Vagina (tissue), 2 donors: ENCODE data around the gene KRT9. TPM values are rescaled to one million over a fixed set of nuclear protein-coding genes. Genes with fewer than 3 reads are reported as not detected.

Experiments
- DNase-seq, 2 donors: peaks; one replicate each; pipeline ENCODE4 v3.0.0-alpha.2; 2017; ENCODE audit errors: extremely low spot score in 2 of 2
- H3K27ac ChIP-seq: fragments of 200-600 bp; sonication (generic); one replicate; pipeline ENCODE4 v1.5.1; 2019
- H3K27me3 ChIP-seq: fragments of 200-600 bp; sonication (generic); one replicate; pipeline ENCODE4 v1.5.1; 2019
- H3K36me3 ChIP-seq, 2 donors: fragments of 200-600 bp; sonication (generic); one replicate each; pipeline ENCODE4 v1.5.1; 2017 to 2019
- H3K4me1 ChIP-seq: fragments of 200-600 bp; sonication (generic); one replicate; pipeline ENCODE4 v1.5.1; 2019
- H3K4me3 ChIP-seq, 2 donors: fragments of 200-600 bp; sonication (generic); 1 replicate in 1 of 2; 2 replicates in 1 of 2; pipeline ENCODE4 v1.5.1; 2016 to 2019
- H3K9me3 ChIP-seq: fragments of 200-600 bp; sonication (generic); one replicate; pipeline ENCODE4 v1.5.1; 2019
- CTCF ChIP-seq, 3 experiments: fragments of 450-650 bp in 2 of 3; fragments of 200-600 bp in 1 of 3; sonication (generic) in 1 of 3; IDR thresholded peaks; one replicate each; pipeline ENCODE4 v1.5.1; 2017 to 2019; ENCODE audit warnings: antibody characterized with exemption in 3 of 3, mild to moderate bottlenecking in 2 of 3, moderate library complexity in 2 of 3
- POLR2A ChIP-seq, 2 donors: fragments of 450-650 bp; IDR thresholded peaks; one replicate each; pipeline ENCODE4 v1.6.1; 2017; ENCODE audit warnings: antibody characterized with exemption in 2 of 2, mild to moderate bottlenecking in 2 of 2, moderate library complexity in 2 of 2
- POLR2AphosphoS5 ChIP-seq, 2 donors: sonication (generic); formaldehyde crosslinking; IDR thresholded peaks; one replicate each; pipeline ENCODE4 v1.9.0; 2017; ENCODE audit warnings: antibody characterized with exemption in 2 of 2, mild to moderate bottlenecking in 2 of 2, low read depth in 1 of 2; ENCODE audit not compliant: insufficient read depth in 1 of 2
- intact Hi-C: fragments of 100-400 bp; cut with DNase I; formaldehyde crosslinking; loops from one replicate; pipeline ENCODE4 v1.15.1; 2023
- total RNA-seq: library from RNA; depleted of rRNA; stranded (reverse); fragments of >200 nt; gene quantifications from one replicate; pipeline ENCODE4 v1.2.3, GENCODE V29; 2016

Gene KRT9
- total RNA-seq, 1 donor from 2014 or later = not detected

- intact Hi-C loops = no loop called here
- TF ChIP-seq CTCF (IDR thresholded peaks at IDR 0.05) (no peak), POLR2A (IDR thresholded peaks at IDR 0.05) (no peak), POLR2AphosphoS5 (IDR thresholded peaks at IDR 0.05; ENCODE audit: insufficient read depth in 1 of 2, low read depth in 1 of 2) (no peak)
- H3K27me3 ChIP-seq = no peaks in the 10 kb centered on the region
- H3K4me1 ChIP-seq = peaks cover 25% of the 10 kb centered on the region
- DNase-seq = no peak
- no peaks in the 10 kb centered on the region for H3K36me3 ChIP-seq
- H3K9me3 ChIP-seq = no peaks in the 10 kb centered on the region
- H3K27ac ChIP-seq = peak overlapping the region; percentile 60
- no peak overlapping the region for H3K4me3 ChIP-seq
These were observed 9.7 kb upstream of the KRT9 start for GRCh38 chr17:41581366-41582060.

- Histone ChIP-seq H3K36me3 (no peaks in the 10 kb centered on the region), H3K27me3 (no peaks in the 10 kb centered on the region), H3K4me3 (no peak overlapping the region), H3K27ac (peak overlapping the region; percentile 60), H3K4me1 (peaks cover 25% of the 10 kb centered on the region), H3K9me3 (no peaks in the 10 kb centered on the region)
- peak in 1 of 2 donors; percentile 85 for DNase-seq
- intact Hi-C loops = no loop called here
- TF ChIP-seq POLR2A (IDR thresholded peaks at IDR 0.05) (no peak), CTCF (IDR thresholded peaks at IDR 0.05) (no peak), POLR2AphosphoS5 (IDR thresholded peaks at IDR 0.05; ENCODE audit: insufficient read depth in 1 of 2, low read depth in 1 of 2) (no peak)
These were observed 9.0 kb upstream of the KRT9 start for GRCh38 chr17:41580687-41581365.

- no peak for DNase-seq
- no peaks in the 10 kb centered on the region for H3K27me3 ChIP-seq
- H3K36me3 ChIP-seq = no peaks in the 10 kb centered on the region
- TF ChIP-seq POLR2AphosphoS5 (IDR thresholded peaks at IDR 0.05; ENCODE audit: insufficient read depth in 1 of 2, low read depth in 1 of 2) (no peak), POLR2A (IDR thresholded peaks at IDR 0.05) (no peak), CTCF (IDR thresholded peaks at IDR 0.05) (no peak)
- no peak overlapping the region for H3K4me3 ChIP-seq
- H3K4me1 ChIP-seq = peaks cover 25% of the 10 kb centered on the region
- peak overlapping the region; percentile 60 for H3K27ac ChIP-seq
- intact Hi-C loops = no loop called here
- H3K9me3 ChIP-seq = no peaks in the 10 kb centered on the region
These were observed 8.4 kb upstream of the KRT9 start for GRCh38 chr17:41580244-41580575.

GRCh38 chr17:41579484-41580243 lies 7.8 kb upstream of the KRT9 start:
- intact Hi-C loops = no loop called here
- Histone ChIP-seq H3K9me3 (no peaks in the 10 kb centered on the region), H3K36me3 (no peaks in the 10 kb centered on the region), H3K27ac (peak overlapping the region; percentile 60), H3K4me3 (no peak overlapping the region), H3K4me1 (peaks cover 25% of the 10 kb centered on the region), H3K27me3 (no peaks in the 10 kb centered on the region)
- TF ChIP-seq POLR2A (IDR thresholded peaks at IDR 0.05) = peak in 1 of 2 donors; percentile 47
- TF ChIP-seq CTCF (IDR thresholded peaks at IDR 0.05) = peak; percentile 27 to 79 (median 46)
- TF ChIP-seq POLR2AphosphoS5 (IDR thresholded peaks at IDR 0.05; ENCODE audit: insufficient read depth in 1 of 2, low read depth in 1 of 2) = peak; percentile 63 to 69
- DNase-seq = peak in 1 of 2 donors; percentile 90
